IPS DF 19.7 (cell line): ENCODE results near the gene ARHGEF2.
A peak's percentile ranks its signal among the peaks of the same experiment; 100 is the strongest.

Experiments
- DNase-seq: peaks from one replicate; pipeline ENCODE4 v3.0.0-alpha.2; 2013; ENCODE audit warnings: low read depth, low spot score

Gene ARHGEF2

GRCh38 chr1:155978325-155978972, at the start of gene ARHGEF2:
ARHGEF2 (minus strand) TSS chr1:155978547; CDS start chr1:155978427, 120 bp downstream.
- peak; percentile 85 for DNase-seq

- DNase-seq = no peak
Observed at GRCh38 chr1:156026588-156026987, 48.2 kb upstream of the ARHGEF2 start.

- peak; percentile 25 for DNase-seq
Observed at GRCh38 chr1:156025876-156026275, 47.5 kb upstream of the ARHGEF2 start.

GRCh38 chr1:156024801-156025200, 46.5 kb upstream of the ARHGEF2 start:
- no peak for DNase-seq

- DNase-seq = no peak
Observed at GRCh38 chr1:156021954-156022353, 43.6 kb upstream of the ARHGEF2 start.

- DNase-seq = no peak
Observed at GRCh38 chr1:156021093-156021428, 42.7 kb upstream of the ARHGEF2 start.

GRCh38 chr1:156020293-156021092, 42.1 kb upstream of the ARHGEF2 start, which contains the start of gene SSR2:
SSR2 (minus strand) TSS chr1:156020951; CDS start chr1:156020167, 784 bp downstream.
- peak; percentile 88 for DNase-seq

- no peak for DNase-seq
Observed at GRCh38 chr1:156019946-156020292, 41.6 kb upstream of the ARHGEF2 start.

- no peak for DNase-seq
Observed at GRCh38 chr1:156014829-156015228, 36.5 kb upstream of the ARHGEF2 start.

- DNase-seq = no peak
Observed at GRCh38 chr1:156012051-156012817, 33.9 kb upstream of the ARHGEF2 start.

- no peak for DNase-seq
Observed at GRCh38 chr1:156009404-156009803, 31.1 kb upstream of the ARHGEF2 start.

GRCh38 chr1:156006666-156007376, 28.5 kb upstream of the ARHGEF2 start:
- DNase-seq = no peak

GRCh38 chr1:156004843-156005584, 26.7 kb upstream of the ARHGEF2 start:
- no peak for DNase-seq

GRCh38 chr1:156003923-156004188, 25.5 kb upstream of the ARHGEF2 start:
- DNase-seq = no peak

GRCh38 chr1:156002188-156002911, 24.0 kb upstream of the ARHGEF2 start:
- no peak for DNase-seq

GRCh38 chr1:156001662-156002171, 23.4 kb upstream of the ARHGEF2 start:
- no peak for DNase-seq

GRCh38 chr1:156001021-156001661, 22.8 kb upstream of the ARHGEF2 start:
- DNase-seq = no peak

- DNase-seq = no peak
Observed at GRCh38 chr1:155999964-156000363, 21.6 kb upstream of the ARHGEF2 start.

GRCh38 chr1:155996166-155996565, 17.8 kb upstream of the ARHGEF2 start:
- no peak for DNase-seq

- no peak for DNase-seq
Observed at GRCh38 chr1:155993595-155993994, 15.2 kb upstream of the ARHGEF2 start.
